GM19240 (cell line): Measurements from ENCODE around the gene MPDZ.

Source experiments
- DNase-seq: peaks from one replicate; pipeline ENCODE4 v3.0.0; 2011; ENCODE audit warnings: low spot score; ENCODE audit not compliant: insufficient read length

Gene MPDZ

GRCh38 chr9:13179257-13179656 is 100.2 kb downstream of the MPDZ start:
- no peak for DNase-seq

GRCh38 chr9:13175732-13176131 is 103.8 kb downstream of the MPDZ start:
- DNase-seq: no peak

- no peak for DNase-seq
These were observed 104.4 kb downstream of the MPDZ start for GRCh38 chr9:13174906-13175639.

- DNase-seq: no peak
These were observed 105.9 kb downstream of the MPDZ start for GRCh38 chr9:13173553-13173952.

- no peak for DNase-seq
These were observed 108.2 kb downstream of the MPDZ start for GRCh38 chr9:13171261-13171660.

GRCh38 chr9:13166996-13167395 is 112.5 kb downstream of the MPDZ start:
- DNase-seq: no peak

GRCh38 chr9:13165956-13166355 is 113.5 kb downstream of the MPDZ start:
- no peak for DNase-seq

GRCh38 chr9:13165236-13165945 is 114.1 kb downstream of the MPDZ start:
- DNase-seq: no peak

- no peak for DNase-seq
These were observed 115.5 kb downstream of the MPDZ start for GRCh38 chr9:13163946-13164345.

GRCh38 chr9:13163287-13163686 is 116.2 kb downstream of the MPDZ start:
- DNase-seq: no peak

- no peak for DNase-seq
These were observed 119.4 kb downstream of the MPDZ start for GRCh38 chr9:13160051-13160450.

GRCh38 chr9:13158986-13159385 is 120.5 kb downstream of the MPDZ start:
- no peak for DNase-seq

GRCh38 chr9:13151489-13151888 is 128.0 kb downstream of the MPDZ start:
- DNase-seq: no peak

- no peak for DNase-seq
These were observed 130.0 kb downstream of the MPDZ start for GRCh38 chr9:13149454-13149853.

- DNase-seq: no peak
These were observed 132.7 kb downstream of the MPDZ start for GRCh38 chr9:13146840-13147239.

- DNase-seq: no peak
These were observed 134.2 kb downstream of the MPDZ start for GRCh38 chr9:13145340-13145739.

- DNase-seq: no peak
These were observed 135.2 kb downstream of the MPDZ start for GRCh38 chr9:13144166-13144775.

- DNase-seq: no peak
These were observed 136.2 kb downstream of the MPDZ start for GRCh38 chr9:13143281-13143680.

GRCh38 chr9:13142776-13143175 is 136.7 kb downstream of the MPDZ start:
- DNase-seq: no peak

GRCh38 chr9:13141629-13142028 is 137.9 kb downstream of the MPDZ start:
- no peak for DNase-seq

- DNase-seq: no peak
These were observed 138.5 kb downstream of the MPDZ start for GRCh38 chr9:13140843-13141592.

GRCh38 chr9:13139641-13140171 is 139.8 kb downstream of the MPDZ start:
- no peak for DNase-seq
